Heart left ventricle (tissue), 16 donors: ENCODE measurements around the gene EVX1. TPM values are rescaled to one million over a fixed set of nuclear protein-coding genes. Genes with fewer than 3 reads are reported as not detected.

Experiments
- ATAC-seq, 4 donors: fragments of 200-7000 bp; cut with Tn5 transposase; one replicate each; pipeline ENCODE4 v1.9.1; 2020 to 2022; ENCODE audit warnings: moderate library complexity in 4 of 4, mild to moderate bottlenecking in 3 of 4, moderate number of reproducible peaks in 1 of 4
- DNase-seq, 5 donors: peaks; one replicate each; pipeline ENCODE4 v3.0.0-alpha.2; 2020
- H3K27ac ChIP-seq, 12 donors: fragments of 200-600 bp; sonication (generic) in 4 of 12; one replicate each; pipeline versions ENCODE4 v1.5.0 to v1.8.0; 2016 to 2022; ENCODE audit warnings: mild to moderate bottlenecking in 2 of 12
- H3K27me3 ChIP-seq, 9 donors: fragments of 200-600 bp; sonication (generic) in 2 of 9; one replicate each; pipeline versions ENCODE4 v1.5.1 to v1.8.0; 2016 to 2022; ENCODE audit warnings: mild to moderate bottlenecking in 3 of 9
- H3K36me3 ChIP-seq, 9 donors: fragments of 200-600 bp; sonication (generic) in 2 of 9; one replicate each; pipeline versions ENCODE4 v1.5.0 to v1.8.0; 2018 to 2022; ENCODE audit warnings: mild to moderate bottlenecking in 2 of 9
- H3K4me1 ChIP-seq, 12 donors: fragments of 200-600 bp; sonication (generic) in 4 of 12; one replicate each; pipeline versions ENCODE4 v1.5.0 to v1.8.0; 2016 to 2022; ENCODE audit warnings: mild to moderate bottlenecking in 3 of 12
- H3K4me3 ChIP-seq, 12 donors: fragments of 200-600 bp; sonication (generic) in 4 of 12; one replicate each; pipeline versions ENCODE4 v1.5.0 to v1.8.0; 2017 to 2022; ENCODE audit warnings: mild to moderate bottlenecking in 9 of 12, moderate library complexity in 4 of 12
- H3K9me3 ChIP-seq, 12 donors: fragments of 200-600 bp; sonication (generic) in 4 of 12; one replicate each; pipeline versions ENCODE4 v1.5.0 to v1.8.0; 2016 to 2022; ENCODE audit warnings: mild to moderate bottlenecking in 1 of 12
- CTCF ChIP-seq, 12 donors: fragments of 200-600 bp; sonication (generic) in 4 of 12; IDR thresholded peaks; one replicate each; pipeline versions ENCODE4 v1.5.0 to v1.8.0; 2018 to 2022; ENCODE audit warnings: antibody characterized with exemption in 12 of 12, mild to moderate bottlenecking in 5 of 12
- POLR2A ChIP-seq, 2 donors: fragments of 450-650 bp; IDR thresholded peaks; one replicate each; pipeline ENCODE4 v1.6.1; 2017; ENCODE audit warnings: antibody characterized with exemption in 2 of 2, mild to moderate bottlenecking in 2 of 2, moderate library complexity in 2 of 2
- WGBS, 4 donors: extraction: QIAGEN DNeasy Blood & Tissue Kit in 2 of 4; methylation state at CpG; one replicate each; pipeline versions ENCODE4 v1.1.5 to v1.1.7; 2013 to 2018; 5-methylcytosine and 5-hydroxymethylcytosine counted together
- intact Hi-C, 10 donors: fragments of 100-400 bp; cut with DNase I; formaldehyde crosslinking; loops; one replicate each; pipeline versions ENCODE4 v1.11.1 to v1.14.2; 2022
- polyA plus RNA-seq, 2 donors: library from polyadenylated mRNA; stranded (reverse); fragments of 200-250 nt; gene quantifications; one replicate each; pipeline ENCODE4 v1.2.3, GENCODE V29; 2013
- total RNA-seq, 9 donors: library from RNA; depleted of rRNA in 2 of 9; stranded (reverse); fragments of >200 nt in 2 of 9; fragmentation: NEBNext Ultra II Directional in 3 of 9; extraction: Animal tissue kit (Norgen Biotek cat#: 25700) in 3 of 9; gene quantifications; one replicate each; pipeline versions ENCODE4 v1.1.0 to v1.2.4, GENCODE V29; 2016 to 2023
- donor health status: ischemic (EF 13 %, LVEDD 7.1; RV severe dilation, severe dysfunction).
- donor health status: healthy with polysubstance abuse.
- donor health status: DM: no; HTN: yes; CAD: no.
- donor health status: DM: no; HTN: no; CAD: no.
- donor health status: ischemic (EF 25% LVEDD 6.9; RV normal size, moderate dysfunction).
- donor health status: ischemic (EF 25% LVEDD 5.7; RV mildly dilated, moderate dysfunction).
- donor health status: healthy.
- donor health status: DM: yes; HTN: yes; CAD: no.
- donor health status: ischemic (EF 35%, LVEDD 5.7; RV mildly dilated, moderate dysfunction).
- donor health status: nonischemic (EF 11% LVEDD 7.7; RV severe dilation, severe dysfunction).
- donor health status: DM: yes; HTN: yes; CAD: no.
- donor health status: PGD.
- donor health status: ischemic (EF 29% LVEDD 5.4; RV normal size, mild dysfunction).
- donor health status: nonischemic (EF 23%, LVEDD 6.1; RV moderate dilation, normal function).

The EVX1 gene
- total and polyA plus RNA-seq, 11 donors: not detected

- Histone ChIP-seq H3K4me3 (peak overlapping the region in 10 of 12 donors; percentile 4 to 54 (median 40)), H3K4me1 (peaks cover 0 to 25% (median 12%) of the 10 kb centered on the region in 12 donors), H3K27ac (no peak overlapping the region), H3K27me3 (peaks cover 33 to 95% (median 62%) of the 10 kb centered on the region in 9 donors), H3K9me3 (no peaks in the 10 kb centered on the region), H3K36me3 (no peaks in the 10 kb centered on the region)
- DNase-seq (peak in 2 of 5 donors; percentile 39 to 53), ATAC-seq (peak in 2 of 4 donors; percentile 30 to 37)
- TF ChIP-seq CTCF (IDR thresholded peaks at IDR 0.05): peak in 10 of 12 donors; percentile 3 to 48 (median 32)
- TF ChIP-seq POLR2A (IDR thresholded peaks at IDR 0.05): no peak
- intact Hi-C loops: no loop called here
- WGBS, 4 donors: 2 to 9% (median 4%) methylated on average over 43 to 66 of the region's 66 CpGs
Observed at GRCh38 chr7:27235387-27236311, 7.0 kb upstream of the EVX1 start.

- Histone ChIP-seq H3K36me3 (no peaks in the 10 kb centered on the region), H3K27me3 (peaks cover 54 to 99% (median 83%) of the 10 kb centered on the region in 9 donors), H3K4me1 (peaks cover 0 to 33% (median 15%) of the 10 kb centered on the region in 12 donors), H3K9me3 (no peaks in the 10 kb centered on the region), H3K4me3 (no peak overlapping the region), H3K27ac (no peak overlapping the region)
- no peak for DNase-seq
- ATAC-seq: no peak
- TF ChIP-seq CTCF (IDR thresholded peaks at IDR 0.05): no peak
- no peak for TF ChIP-seq POLR2A (IDR thresholded peaks at IDR 0.05)
- intact Hi-C loops: no loop called here
- WGBS, 4 donors: 83 to 93% (median 86%) methylated on average over 1 of the region's 1 CpG
Observed at GRCh38 chr7:27237735-27238334, 4.8 kb upstream of the EVX1 start.

- peaks cover 0 to 45% (median 21%) of the 10 kb centered on the region in 12 donors for H3K4me1 ChIP-seq
- ATAC-seq (no peak), DNase-seq (no peak)
- intact Hi-C loops: no loop called here
- H3K27me3 ChIP-seq: peaks cover 64 to 100% (median 94%) of the 10 kb centered on the region in 9 donors
- no peak overlapping the region for H3K27ac ChIP-seq
- WGBS, 4 donors: 30 to 50% (median 36%) methylated on average over 14 to 15 of the region's 15 CpGs
- H3K4me3 ChIP-seq: peak overlapping the region in 9 of 12 donors; percentile 14 to 46 (median 34)
- no peaks in the 10 kb centered on the region for H3K9me3 ChIP-seq
- no peaks in the 10 kb centered on the region for H3K36me3 ChIP-seq
- TF ChIP-seq POLR2A (IDR thresholded peaks at IDR 0.05): no peak
- no peak for TF ChIP-seq CTCF (IDR thresholded peaks at IDR 0.05)
Observed at GRCh38 chr7:27238979-27239386, 3.6 kb upstream of the EVX1 start.
